HG03159 (cell line): ENCODE data around the gene CD6.
A peak's percentile ranks its signal among the peaks of the same experiment; 100 is the strongest.
"Not testable (repeated sequence)": the region's sequence is repeated elsewhere in the genome, so short reads cannot be mapped to it uniquely, and the experiment has no call there.

Experiments used
- ATAC-seq: cut with Tn5 transposase; IDR thresholded peaks from one replicate; pipeline ENCODE4 v1.9.1; 2021; ENCODE audit warnings: mild to moderate bottlenecking, moderate library complexity; ENCODE audit not compliant: unreplicated experiment

The CD6 gene

GRCh38 chr11:60951904-60952741 lies 19.4 kb upstream of the CD6 start, which contains the start of gene SLC15A3:
Gene SLC15A3, minus strand, starts transcription at chr11:60952176. Its CDS starts 625 bp downstream, at chr11:60951551.
- peak; percentile 70 for ATAC-seq

- ATAC-seq: no peak
Measured at GRCh38 chr11:60952742-60953170, 18.7 kb upstream of the CD6 start.

- no peak for ATAC-seq
Measured at GRCh38 chr11:60953781-60954180, 17.7 kb upstream of the CD6 start.

- peak; percentile 26 for ATAC-seq
Measured at GRCh38 chr11:60954421-60954820, 17.1 kb upstream of the CD6 start.

- ATAC-seq: no peak
Measured at GRCh38 chr11:60955571-60955970, 15.9 kb upstream of the CD6 start.

GRCh38 chr11:60957188-60957587 lies 14.3 kb upstream of the CD6 start:
- no peak for ATAC-seq

GRCh38 chr11:60959431-60959830 lies 12.0 kb upstream of the CD6 start:
- ATAC-seq: no peak

GRCh38 chr11:60960405-60960804 lies 11.1 kb upstream of the CD6 start:
- ATAC-seq: no peak

GRCh38 chr11:60964801-60965200 lies 6.7 kb upstream of the CD6 start:
- no peak for ATAC-seq

GRCh38 chr11:60966890-60967289 lies 4.6 kb upstream of the CD6 start:
- ATAC-seq: no peak

GRCh38 chr11:60968223-60968622 lies 3.3 kb upstream of the CD6 start:
- ATAC-seq: no peak

GRCh38 chr11:60970369-60970774 lies 1.1 kb upstream of the CD6 start:
- no peak for ATAC-seq

GRCh38 chr11:60970890-60971289 lies 590 bp upstream of the CD6 start:
- no peak for ATAC-seq

- ATAC-seq: no peak
Measured at GRCh38 chr11:60972182-60973030, 926 bp downstream of the CD6 start.

GRCh38 chr11:60973699-60974098 lies 2.2 kb downstream of the CD6 start:
- no peak for ATAC-seq

- ATAC-seq: not testable (repeated sequence)
Measured at GRCh38 chr11:60974316-60974715, 2.8 kb downstream of the CD6 start.

- no peak for ATAC-seq
Measured at GRCh38 chr11:60974726-60975125, 3.2 kb downstream of the CD6 start.

GRCh38 chr11:60977224-60977623 lies 5.7 kb downstream of the CD6 start:
- no peak for ATAC-seq

- no peak for ATAC-seq
Measured at GRCh38 chr11:60977836-60978235, 6.4 kb downstream of the CD6 start.

- no peak for ATAC-seq
Measured at GRCh38 chr11:60978546-60979380, 7.3 kb downstream of the CD6 start.

GRCh38 chr11:60981515-60981914 lies 10.0 kb downstream of the CD6 start:
- no peak for ATAC-seq
